Measurements from ENCODE around the gene PLEKHG7. TPM values are rescaled to one million over a fixed set of nuclear protein-coding genes. Genes with fewer than 3 reads are reported as not detected.

PLEKHG7 gene
- total RNA-seq, 2 experiments from 2014 or later: not detected

DNA sequence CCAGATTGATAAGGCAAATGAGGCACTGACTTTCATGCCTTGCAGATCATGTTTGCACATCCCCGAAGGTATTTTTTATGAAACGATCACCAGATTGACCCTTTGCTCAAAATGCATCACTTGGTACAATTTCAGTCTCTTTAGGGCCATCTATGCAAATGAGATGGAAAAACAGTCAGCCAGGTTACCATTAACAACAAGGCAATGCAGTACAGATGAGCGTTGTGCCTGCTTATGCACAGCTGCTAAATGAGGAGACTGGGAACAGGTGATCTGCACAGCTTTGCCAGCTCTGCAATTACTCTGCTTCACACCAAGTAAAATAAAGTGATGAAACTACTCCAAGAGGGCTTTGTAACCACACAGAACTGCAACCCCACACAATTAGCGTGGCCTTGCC is 26.1 kb upstream of the PLEKHG7 start:
- Mint-ChIP-seq H3K9me3 (no peaks in the 10 kb centered on the region), H3K27me3 (no peaks in the 10 kb centered on the region), H3K4me3 (no peak overlapping the region), H3K36me3 (ENCODE audit: low read depth) (no peaks in the 10 kb centered on the region), H3K4me1 (ENCODE audit: low read depth) (no peaks in the 10 kb centered on the region), H3K27ac (no peak overlapping the region)
- H3K4me1 ChIP-seq (ENCODE audit: insufficient read depth, low read length): no peaks in the 10 kb centered on the region
- no peak overlapping the region for H3K4me3 ChIP-seq (ENCODE audit: low read length)
- no peak for ATAC-seq (ENCODE audit: poor library complexity)
- ChIA-PET POLR2A (no interaction called here), CTCF (interaction anchor here (0.6 kb wide), 1 partner anchor 1769 kb away, joined by 3 read pairs; no protein-coding TSS in a partner anchor)
- TF ChIP-seq, protein P1, sequence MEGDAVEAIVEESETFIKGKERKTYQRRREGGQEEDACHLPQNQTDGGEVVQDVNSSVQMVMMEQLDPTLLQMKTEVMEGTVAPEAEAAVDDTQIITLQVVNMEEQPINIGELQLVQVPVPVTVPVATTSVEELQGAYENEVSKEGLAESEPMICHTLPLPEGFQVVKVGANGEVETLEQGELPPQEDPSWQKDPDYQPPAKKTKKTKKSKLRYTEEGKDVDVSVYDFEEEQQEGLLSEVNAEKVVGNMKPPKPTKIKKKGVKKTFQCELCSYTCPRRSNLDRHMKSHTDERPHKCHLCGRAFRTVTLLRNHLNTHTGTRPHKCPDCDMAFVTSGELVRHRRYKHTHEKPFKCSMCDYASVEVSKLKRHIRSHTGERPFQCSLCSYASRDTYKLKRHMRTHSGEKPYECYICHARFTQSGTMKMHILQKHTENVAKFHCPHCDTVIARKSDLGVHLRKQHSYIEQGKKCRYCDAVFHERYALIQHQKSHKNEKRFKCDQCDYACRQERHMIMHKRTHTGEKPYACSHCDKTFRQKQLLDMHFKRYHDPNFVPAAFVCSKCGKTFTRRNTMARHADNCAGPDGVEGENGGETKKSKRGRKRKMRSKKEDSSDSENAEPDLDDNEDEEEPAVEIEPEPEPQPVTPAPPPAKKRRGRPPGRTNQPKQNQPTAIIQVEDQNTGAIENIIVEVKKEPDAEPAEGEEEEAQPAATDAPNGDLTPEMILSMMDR (IDR thresholded peaks at IDR 0.05): no peak
- no peaks in the 10 kb centered on the region for H3K36me3 ChIP-seq (ENCODE audit: insufficient read depth, low read length)
- no peaks in the 10 kb centered on the region for H3K27me3 ChIP-seq (ENCODE audit: control insufficient read depth in 1 of 2, insufficient read depth in 2 of 2, low read length in 2 of 2)
- H3K27ac ChIP-seq (ENCODE audit: low read depth in 1 of 2, low read length in 2 of 2): no peak overlapping the region
- DNase-seq: no peak
- H3K9me3 ChIP-seq (ENCODE audit: control insufficient read depth in 1 of 2, insufficient read depth in 1 of 2, low read length in 2 of 2): no peaks in the 10 kb centered on the region
- intact Hi-C loops (cut with DNase I, micrococcal nuclease): no loop called here

GRCh38 chr12:92690601-92691000 is 12.2 kb upstream of the PLEKHG7 start:
- no peaks in the 10 kb centered on the region for H3K9me3 ChIP-seq (ENCODE audit: control insufficient read depth in 1 of 2, insufficient read depth in 1 of 2, low read length in 2 of 2)
- ChIA-PET POLR2A (no interaction called here), CTCF (interaction anchor here (0.6 kb wide), 1 partner anchor 52 kb away, joined by 3 read pairs; no protein-coding TSS in a partner anchor)
- H3K27me3 ChIP-seq (ENCODE audit: control insufficient read depth in 1 of 2, insufficient read depth in 2 of 2, low read length in 2 of 2): no peaks in the 10 kb centered on the region
- H3K9me3 Mint-ChIP-seq: no peaks in the 10 kb centered on the region
- H3K27me3 Mint-ChIP-seq: peaks cover 5% of the 10 kb centered on the region
- no peaks in the 10 kb centered on the region for H3K36me3 Mint-ChIP-seq (ENCODE audit: low read depth)
- no peaks in the 10 kb centered on the region for H3K36me3 ChIP-seq (ENCODE audit: insufficient read depth, low read length)
- TF ChIP-seq, protein P1 (IDR thresholded peaks at IDR 0.05): no peak
- intact Hi-C loops (cut with DNase I, micrococcal nuclease): no loop called here
- ATAC-seq (ENCODE audit: poor library complexity) (no peak), DNase-seq (no peak)
- H3K4me3 Mint-ChIP-seq: no peak overlapping the region
- H3K4me1 Mint-ChIP-seq (ENCODE audit: low read depth): no peaks in the 10 kb centered on the region
- no peak overlapping the region for H3K4me3 ChIP-seq (ENCODE audit: low read length)
- H3K27ac Mint-ChIP-seq: no peak overlapping the region
- no peak overlapping the region for H3K27ac ChIP-seq (ENCODE audit: low read depth in 1 of 2, low read length in 2 of 2)
- H3K4me1 ChIP-seq (ENCODE audit: insufficient read depth, low read length): no peaks in the 10 kb centered on the region

DNA sequence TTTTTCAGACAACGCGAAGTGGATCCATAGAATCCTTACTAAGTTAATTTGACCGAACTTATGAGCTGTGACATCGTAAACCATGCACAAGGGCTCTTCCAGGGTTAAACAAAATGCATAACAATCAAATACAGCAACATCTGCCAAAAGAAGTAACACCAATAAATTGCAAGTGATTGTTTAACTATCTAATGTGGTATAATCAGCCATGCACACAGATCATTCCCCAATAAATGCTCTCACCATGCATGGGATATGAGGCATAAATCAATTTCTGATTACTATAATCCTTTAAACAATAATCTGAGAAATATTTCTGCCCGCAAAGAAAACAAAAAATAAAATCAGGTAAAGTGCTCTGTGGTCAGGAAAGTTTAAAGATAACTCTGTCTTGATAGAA is 7.7 kb upstream of the PLEKHG7 start:
- no peaks in the 10 kb centered on the region for H3K36me3 Mint-ChIP-seq (ENCODE audit: low read depth)
- no peak for ATAC-seq (ENCODE audit: poor library complexity)
- H3K9me3 Mint-ChIP-seq: peaks cover 2% of the 10 kb centered on the region
- no peak overlapping the region for H3K4me3 Mint-ChIP-seq
- no peak overlapping the region for H3K27ac ChIP-seq (ENCODE audit: low read depth in 1 of 2, low read length in 2 of 2)
- no peak overlapping the region for H3K27ac Mint-ChIP-seq
- DNase-seq: no peak
- no peaks in the 10 kb centered on the region for H3K36me3 ChIP-seq (ENCODE audit: insufficient read depth, low read length)
- no peak overlapping the region for H3K4me3 ChIP-seq (ENCODE audit: low read length)
- no peaks in the 10 kb centered on the region for H3K4me1 ChIP-seq (ENCODE audit: insufficient read depth, low read length)
- TF ChIP-seq, protein P1 (IDR thresholded peaks at IDR 0.05): no peak
- no peaks in the 10 kb centered on the region for H3K27me3 ChIP-seq (ENCODE audit: control insufficient read depth in 1 of 2, insufficient read depth in 2 of 2, low read length in 2 of 2)
- no peaks in the 10 kb centered on the region for H3K9me3 ChIP-seq (ENCODE audit: control insufficient read depth in 1 of 2, insufficient read depth in 1 of 2, low read length in 2 of 2)
- intact Hi-C loops (cut with DNase I, micrococcal nuclease): no loop called here
- POLR2A ChIA-PET: no interaction called here
- CTCF ChIA-PET: no interaction called here
- H3K4me1 Mint-ChIP-seq (ENCODE audit: low read depth): no peaks in the 10 kb centered on the region
- H3K27me3 Mint-ChIP-seq: no peaks in the 10 kb centered on the region
